HL-60 (cell line): ENCODE data around the gene SERPIND1.
"Not testable (repeated sequence)": the region's sequence is repeated elsewhere in the genome, so short reads cannot be mapped to it uniquely, and the experiment has no call there.

Experiments used
- CTCF ChIP-seq: IDR thresholded peaks from one replicate; pipeline ENCODE4 v1.5.1; 2011; ENCODE audit warnings: low read length, control low read depth, inconsistent platforms; ENCODE audit not compliant: insufficient read depth
- POLR2AphosphoS5 ChIP-seq: IDR thresholded peaks from 2 replicates; pipeline ENCODE4 v1.6.1; 2012; ENCODE audit warnings: low read depth

DNA sequence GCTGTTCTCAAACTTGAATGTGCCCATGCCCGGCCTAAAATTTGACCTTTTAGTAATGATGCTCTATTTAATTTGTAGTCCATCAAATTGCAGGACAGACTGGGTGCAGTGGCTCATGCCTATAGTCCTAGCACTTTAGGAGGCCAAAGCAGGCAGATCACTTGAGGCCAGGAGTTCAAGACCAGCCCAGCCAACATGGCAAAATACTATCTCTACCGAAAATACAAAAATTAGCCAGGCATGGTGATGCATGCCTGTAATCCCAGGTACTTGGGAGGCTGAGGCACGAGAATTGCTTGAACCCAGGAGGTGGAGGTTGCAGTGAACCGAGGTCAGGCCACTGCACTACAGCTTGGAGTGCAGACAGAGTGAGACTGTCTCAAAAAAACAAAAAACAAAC lies 51.3 kb downstream of the SERPIND1 start:
- TF ChIP-seq CTCF, POLR2AphosphoS5: not testable (repeated sequence)
